GM12878 (cell line): ENCODE measurements around the gene FBXL19. TPM values are rescaled to one million over a fixed set of nuclear protein-coding genes. Genes with fewer than 3 reads are reported as not detected.

ENCODE experiments used
- ATAC-seq: fragments of 200-7000 bp; cut with Tn5 transposase; 3 replicates; pipeline ENCODE4 v1.9.1; 2020; ENCODE audit warnings: mild to moderate bottlenecking, moderate library complexity
- BruUV-seq: library from RNA; stranded (reverse); fragments of 400-500 nt; replicated peaks from 2 replicates; lab custom pipeline; 2021; lab: Mats Ljungman, UMichigan
- CTCF ChIA-PET: fragments of 300-600 bp; sonication (Branson Sonifier 250); formaldehyde crosslinking; extraction: SDS; loops from one replicate; lab custom pipeline; 2021; ENCODE audit warnings: inconsistent platforms; lab: Yijun Ruan, JAX
- POLR2A ChIA-PET: fragments of 350-600 bp; formaldehyde crosslinking; extraction: SDS; loops from one replicate; lab custom pipeline; 2021; ENCODE audit warnings: inconsistent platforms; lab: Charles Lee
- RAD21 ChIA-PET: fragments of 300-600 bp; sonication (Branson Sonifier 250); formaldehyde crosslinking; loops from one replicate; lab custom pipeline; 2023; ENCODE audit warnings: antibody characterized with exemption; ENCODE audit not compliant: unreplicated experiment; lab: Charles Lee
- SMC1A ChIA-PET: fragments of 300-600 bp; sonication (Branson Sonifier 250); formaldehyde crosslinking; loops from one replicate; lab custom pipeline; 2023; ENCODE audit not compliant: unreplicated experiment, uncharacterized antibody; lab: Charles Lee
- DNase-seq: peaks from one replicate; pipeline ENCODE4 v3.0.0-alpha.2; 2011; ENCODE audit warnings: low read depth, low spot score
- FAIRE-seq: peaks from 3 replicates; lab custom pipeline; 2011; peaks lifted over from hg19 to GRCh38; lab: Jason Lieb, UNC
- H2AFZ ChIP-seq: 2 replicates; pipeline ENCODE4 v1.6.0; 2011; ENCODE audit warnings: low read depth, low read length, control low read depth; ENCODE audit not compliant: control insufficient read depth
- H3K27ac ChIP-seq: 2 replicates; pipeline ENCODE4 v1.5.1; 2011; ENCODE audit warnings: control low read depth; ENCODE audit not compliant: control insufficient read depth, insufficient read depth
- H3K27me3 ChIP-seq, 2 experiments: replicated peaks in 1 of 2; 2 replicates each; pipeline versions ENCODE4 v1.6.0 to v1.6.1; 2011; ENCODE audit warnings: low read length in 1 of 2; ENCODE audit not compliant: control insufficient read depth in 2 of 2, insufficient read depth in 2 of 2
- H3K36me3 ChIP-seq, 2 experiments: 2 replicates each; pipeline ENCODE4 v1.5.1; 2011; ENCODE audit warnings: low read length in 1 of 2; ENCODE audit not compliant: control insufficient read depth in 2 of 2, insufficient read depth in 2 of 2
- H3K4me1 ChIP-seq: 2 replicates; pipeline ENCODE4 v1.6.1; 2011; ENCODE audit warnings: mild to moderate bottlenecking, low read length, moderate library complexity, mixed read lengths; ENCODE audit not compliant: control insufficient read depth, insufficient read depth
- H3K4me2 ChIP-seq: 2 replicates; pipeline ENCODE4 v1.6.0; 2011; ENCODE audit warnings: control low read depth; ENCODE audit not compliant: control insufficient read depth, insufficient read depth
- H3K4me3 ChIP-seq: fragments of 200-600 bp; sonication (generic); 2 replicates; pipeline ENCODE4 v1.5.1; 2016
- H3K79me2 ChIP-seq: 2 replicates; pipeline ENCODE4 v1.6.0; 2011; ENCODE audit warnings: low read length; ENCODE audit not compliant: control insufficient read depth, insufficient read depth
- H3K9ac ChIP-seq: 2 replicates; pipeline ENCODE4 v1.8.0; 2011; ENCODE audit warnings: low read length, control low read depth, mixed read lengths; ENCODE audit not compliant: control insufficient read depth, insufficient read depth
- H3K9me3 ChIP-seq: replicated peaks from 3 replicates; pipeline ENCODE4 v1.5.1; 2011; ENCODE audit warnings: mild to moderate bottlenecking, low read length; ENCODE audit not compliant: control insufficient read depth, insufficient read depth
- H4K20me1 ChIP-seq: 2 replicates; pipeline ENCODE4 v1.6.0; 2011; ENCODE audit not compliant: control insufficient read depth, insufficient read depth
- CHD4 ChIP-seq: fragments of 200-600 bp; sonication (generic); IDR thresholded peaks from 2 replicates; pipeline ENCODE4 v1.6.1; 2016; ENCODE audit warnings: mild to moderate bottlenecking
- ESRRA ChIP-seq: IDR thresholded peaks from 2 replicates; pipeline ENCODE4 v1.6.1; 2012; ENCODE audit warnings: mild to moderate bottlenecking, low read length, improper control_type of control experiment
- FOS ChIP-seq: IDR thresholded peaks from 3 replicates; pipeline ENCODE4 v1.6.1; 2011; ENCODE audit warnings: borderline replicate concordance; ENCODE audit not compliant: insufficient read length; ENCODE audit errors: extremely low read depth
- MEF2A ChIP-seq: IDR thresholded peaks from 2 replicates; pipeline ENCODE4 v1.6.1; 2011; ENCODE audit warnings: low read depth, mild to moderate bottlenecking, low read length, moderate library complexity; ENCODE audit not compliant: insufficient read depth
- MYB ChIP-seq: fragments of 150-350 bp; IDR thresholded peaks from 2 replicates; pipeline ENCODE4 v1.6.1; 2014; ENCODE audit warnings: mild to moderate bottlenecking, low read depth, low read length, borderline replicate concordance
- NFYA ChIP-seq: IDR thresholded peaks from 2 replicates; pipeline ENCODE4 v1.6.1; 2011; ENCODE audit warnings: low read depth, mild to moderate bottlenecking, low read length, improper control_type of control experiment, borderline replicate concordance
- POLR2AphosphoS5 ChIP-seq: IDR thresholded peaks from 2 replicates; pipeline ENCODE4 v1.6.1; 2011; ENCODE audit warnings: mild to moderate bottlenecking, low read length, inconsistent platforms
- SUPT20H ChIP-seq: IDR thresholded peaks from 2 replicates; pipeline ENCODE4 v1.6.1; 2011; ENCODE audit warnings: low read depth, mild to moderate bottlenecking, low read length, moderate library complexity, borderline replicate concordance; ENCODE audit not compliant: control insufficient read depth
- ZZZ3 ChIP-seq: IDR thresholded peaks from 2 replicates; pipeline ENCODE4 v1.6.1; 2011; ENCODE audit warnings: low read depth; ENCODE audit not compliant: control insufficient read depth, insufficient read length
- WGBS: methylation state at CpG from one replicate; pipeline ENCODE4 v1.1.6; 2016; ENCODE audit warnings: low lambda C conversion rate; ENCODE audit not compliant: insufficient replicate concordance, insufficient coverage; ENCODE audit errors: missing lambda C conversion rate; 5-methylcytosine and 5-hydroxymethylcytosine counted together
- in situ Hi-C: fragments of 300-500 bp; cut with MboI; formaldehyde crosslinking; loops from 9 replicates; pipeline ENCODE4 v1.14.3; 2018; ENCODE audit warnings: mixed read lengths
- intact Hi-C: fragments of 100-400 bp; cut with micrococcal nuclease; formaldehyde crosslinking; loops from one replicate; pipeline ENCODE4 v1.14.2; 2022; ENCODE audit not compliant: unreplicated experiment
- polyA plus RNA-seq, 11 experiments: library from polyadenylated mRNA; depleted of rRNA in 4 of 11; unstranded in 6 of 11; stranded (reverse) in 5 of 11; fragments of >200 nt; fragmentation: Nextera tagmentation in 4 of 11; fragmentation: Illumina TruSeq in 1 of 11; extraction: Ambion mirVana in 4 of 11; extraction: Trizol in 1 of 11; gene quantifications; 1 replicate in 1 of 11; 2 replicates in 10 of 11; pipeline versions ENCODE4 v1.2.1 to v1.2.3, GENCODE V29; 2011 to 2016; ENCODE audit warnings: inconsistent platforms in 2 of 11, missing spikeins in 2 of 11, low read depth in 1 of 11
- total RNA-seq, 4 experiments: library from RNA; depleted of rRNA in 3 of 4; stranded (reverse); fragments of >200 nt in 3 of 4; fragmentation: Illumina TruSeq in 1 of 4; extraction: Trizol in 1 of 4; gene quantifications; 2 replicates each; pipeline versions ENCODE4 v1.2.1 to v1.2.3, GENCODE V29; 2013 to 2021
- TF ChIP-seq, protein P1 (sequence below): fragments of 450-650 bp; IDR thresholded peaks from 2 replicates; pipeline ENCODE4 v1.6.1; 2018; ENCODE audit warnings: borderline replicate concordance, mild to moderate bottlenecking; ENCODE audit not compliant: partially characterized antibody
- TF ChIP-seq, protein P2 (sequence below): IDR thresholded peaks from 2 replicates; pipeline ENCODE4 v1.6.1; 2011; ENCODE audit warnings: low read depth, low read length, improper control_type of control experiment, borderline replicate concordance

Gene FBXL19
- total and polyA plus RNA-seq, 10 of the 15 experiments (the other 5 are each of a cell fraction or from before 2014, with no cell fraction given) = 0.02 to 32.1 (median 6.8) TPM; not detected in 1

DNA sequence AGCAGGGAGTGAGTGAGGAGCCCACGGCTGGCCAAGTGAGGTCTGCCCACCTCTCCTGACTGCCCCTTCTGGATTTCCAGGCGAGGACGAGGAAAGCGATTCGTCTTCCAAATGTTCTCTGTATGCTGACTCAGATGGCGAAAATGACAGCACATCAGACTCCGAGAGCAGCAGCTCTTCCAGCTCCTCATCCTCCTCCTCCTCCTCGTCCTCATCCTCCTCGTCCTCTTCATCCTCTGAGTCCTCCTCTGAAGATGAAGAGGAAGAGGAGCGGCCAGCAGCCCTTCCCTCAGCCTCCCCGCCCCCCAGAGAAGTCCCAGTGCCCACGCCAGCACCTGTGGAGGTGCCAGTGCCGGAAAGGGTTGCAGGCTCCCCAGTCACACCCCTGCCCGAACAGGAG lies 47.9 kb downstream of the FBXL19 start:
- H3K4me2 ChIP-seq = no peak overlapping the region
- no peak overlapping the region for H3K4me3 ChIP-seq
- no peaks in the 10 kb centered on the region for H3K27me3 ChIP-seq
- DNase-seq (no peak), FAIRE-seq (no peak), ATAC-seq (no peak)
- no TSS peak for BruUV-seq
- no peaks in the 10 kb centered on the region for H3K9me3 ChIP-seq
- ChIA-PET SMC1A (no interaction called here), CTCF (no interaction called here), RAD21 (interaction anchor here (0.7 kb wide), 1 partner anchor 384 kb away, joined by 3 read pairs; no protein-coding TSS in a partner anchor), POLR2A (no interaction called here)
- peaks cover 15 to 21% of the 10 kb centered on the region in 2 experiments; a peak in 3 of 4 replicates for H3K36me3 ChIP-seq
- H3K4me1 ChIP-seq = no peaks in the 10 kb centered on the region
- H3K9ac ChIP-seq = no peak overlapping the region
- 95% methylated on average over 13 of the region's 14 CpGs for WGBS
- H4K20me1 ChIP-seq = no peaks in the 10 kb centered on the region
- intact Hi-C loops = no loop called here
- no peaks in the 10 kb centered on the region for H3K79me2 ChIP-seq
- H3K27ac ChIP-seq = no peak overlapping the region
- no peak overlapping the region for H2AFZ ChIP-seq
- in situ Hi-C loops = no loop called here
- TF ChIP-seq POLR2AphosphoS5 (no peak), CHD4 (no peak), ZZZ3 (no peak), ESRRA (no peak), MEF2A (no peak), SUPT20H (no peak), NFYA (no peak), MYB (no peak), FOS (no peak)
- TF ChIP-seq, protein P1, sequence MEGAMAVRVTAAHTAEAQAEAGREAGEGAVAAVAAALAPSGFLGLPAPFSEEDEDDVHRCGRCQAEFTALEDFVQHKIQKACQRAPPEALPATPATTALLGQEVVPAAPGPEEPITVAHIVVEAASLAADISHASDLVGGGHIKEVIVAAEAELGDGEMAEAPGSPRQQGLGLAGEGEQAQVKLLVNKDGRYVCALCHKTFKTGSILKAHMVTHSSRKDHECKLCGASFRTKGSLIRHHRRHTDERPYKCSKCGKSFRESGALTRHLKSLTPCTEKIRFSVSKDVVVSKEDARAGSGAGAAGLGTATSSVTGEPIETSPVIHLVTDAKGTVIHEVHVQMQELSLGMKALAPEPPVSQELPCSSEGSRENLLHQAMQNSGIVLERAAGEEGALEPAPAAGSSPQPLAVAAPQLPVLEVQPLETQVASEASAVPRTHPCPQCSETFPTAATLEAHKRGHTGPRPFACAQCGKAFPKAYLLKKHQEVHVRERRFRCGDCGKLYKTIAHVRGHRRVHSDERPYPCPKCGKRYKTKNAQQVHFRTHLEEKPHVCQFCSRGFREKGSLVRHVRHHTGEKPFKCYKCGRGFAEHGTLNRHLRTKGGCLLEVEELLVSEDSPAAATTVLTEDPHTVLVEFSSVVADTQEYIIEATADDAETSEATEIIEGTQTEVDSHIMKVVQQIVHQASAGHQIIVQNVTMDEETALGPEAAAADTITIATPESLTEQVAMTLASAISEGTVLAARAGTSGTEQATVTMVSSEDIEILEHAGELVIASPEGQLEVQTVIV = no peak
- TF ChIP-seq, protein P2, sequence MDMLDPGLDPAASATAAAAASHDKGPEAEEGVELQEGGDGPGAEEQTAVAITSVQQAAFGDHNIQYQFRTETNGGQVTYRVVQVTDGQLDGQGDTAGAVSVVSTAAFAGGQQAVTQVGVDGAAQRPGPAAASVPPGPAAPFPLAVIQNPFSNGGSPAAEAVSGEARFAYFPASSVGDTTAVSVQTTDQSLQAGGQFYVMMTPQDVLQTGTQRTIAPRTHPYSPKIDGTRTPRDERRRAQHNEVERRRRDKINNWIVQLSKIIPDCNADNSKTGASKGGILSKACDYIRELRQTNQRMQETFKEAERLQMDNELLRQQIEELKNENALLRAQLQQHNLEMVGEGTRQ = no peak
